ENCODE results near the gene DNAJB8. TPM values are rescaled to one million over a fixed set of nuclear protein-coding genes. Genes with fewer than 3 reads are reported as not detected.

DNAJB8 gene
- total RNA-seq, 4 donors from 2014 or later = not detected

GRCh38 chr3:128480278-128480677, 13.6 kb upstream of the DNAJB8 start:
- H3K4me1 ChIP-seq = no peaks in the 10 kb centered on the region
- H3K4me3 ChIP-seq = no peak overlapping the region
- no peaks in the 10 kb centered on the region for H3K36me3 ChIP-seq
- DNase-seq (no peak), ATAC-seq (no peak)
- H3K27me3 ChIP-seq = peaks cover 37 to 58% (median 41%) of the 10 kb centered on the region in 3 donors
- intact Hi-C loops (cut with DNase I; ENCODE audit: low total_unique reads) = loop anchor here (10.0 kb wide), 1 partner anchor 95 kb away; no protein-coding TSS in a partner anchor
- H3K9me3 ChIP-seq = no peaks in the 10 kb centered on the region
- TF ChIP-seq POLR2A (IDR thresholded peaks at IDR 0.05) (no peak), CTCF (IDR thresholded peaks at IDR 0.05 in 4 of 5, conservative IDR thresholded peaks at IDR 0.05 in 1 of 5) (no peak)
- H3K27ac ChIP-seq = no peak overlapping the region
- in situ Hi-C loops (cut with MboI; ENCODE audit: low sequenced_read_pairs in 4 of 4) = loop anchor here in 1 of 4 donors (25.0 kb wide), 1 partner anchor 393 kb away; no protein-coding TSS in a partner anchor

GRCh38 chr3:128479558-128480086, 12.9 kb upstream of the DNAJB8 start:
- no peaks in the 10 kb centered on the region for H3K4me1 ChIP-seq
- in situ Hi-C loops (cut with MboI; ENCODE audit: low sequenced_read_pairs in 4 of 4) = loop anchor here in 1 of 4 donors (25.0 kb wide), 1 partner anchor 392 kb away; no protein-coding TSS in a partner anchor

GRCh38 chr3:128478576-128479506, 12.2 kb upstream of the DNAJB8 start:
- no peak for ATAC-seq
- intact Hi-C loops (cut with DNase I; ENCODE audit: low total_unique reads) (no loop called here), in situ Hi-C loops (cut with MboI; ENCODE audit: low sequenced_read_pairs in 4 of 4) (loop anchor here in 1 of 4 donors (25.0 kb wide), 1 partner anchor 392 kb away; no protein-coding TSS in a partner anchor)
- H3K27ac ChIP-seq = no peak overlapping the region
- H3K4me3 ChIP-seq = no peak overlapping the region
- no peaks in the 10 kb centered on the region for H3K4me1 ChIP-seq
- no peaks in the 10 kb centered on the region for H3K36me3 ChIP-seq
- TF ChIP-seq CTCF (IDR thresholded peaks at IDR 0.05 in 4 of 5, conservative IDR thresholded peaks at IDR 0.05 in 1 of 5) = no peak
- no peak for TF ChIP-seq POLR2A (IDR thresholded peaks at IDR 0.05)
- peaks cover 27 to 44% (median 28%) of the 10 kb centered on the region in 3 donors for H3K27me3 ChIP-seq
- H3K9me3 ChIP-seq = no peaks in the 10 kb centered on the region
- DNase-seq = no peak

More at GRCh38 chr3:128479558-128480086, 12.9 kb upstream of the DNAJB8 start:
- no peak for ATAC-seq
- no peak for DNase-seq
- H3K36me3 ChIP-seq = no peaks in the 10 kb centered on the region
- no peak overlapping the region for H3K27ac ChIP-seq
- intact Hi-C loops (cut with DNase I; ENCODE audit: low total_unique reads) = loop anchor here (10.0 kb wide), 1 partner anchor 95 kb away; no protein-coding TSS in a partner anchor
- peaks cover 31 to 52% (median 35%) of the 10 kb centered on the region in 3 donors for H3K27me3 ChIP-seq
- no peak for TF ChIP-seq CTCF (IDR thresholded peaks at IDR 0.05 in 4 of 5, conservative IDR thresholded peaks at IDR 0.05 in 1 of 5)
- TF ChIP-seq POLR2A (IDR thresholded peaks at IDR 0.05) = no peak
- H3K9me3 ChIP-seq = no peaks in the 10 kb centered on the region
- no peak overlapping the region for H3K4me3 ChIP-seq

GRCh38 chr3:128476659-128477058, 10.0 kb upstream of the DNAJB8 start:
- in situ Hi-C loops (cut with MboI; ENCODE audit: low sequenced_read_pairs in 4 of 4) (loop anchor here in 1 of 4 donors (25.0 kb wide), 1 partner anchor 389 kb away; no protein-coding TSS in a partner anchor), intact Hi-C loops (cut with DNase I; ENCODE audit: low total_unique reads) (no loop called here)

More at GRCh38 chr3:128476659-128477058, 10.0 kb upstream of the DNAJB8 start:
- no peak for DNase-seq
- Histone ChIP-seq H3K4me3 (no peak overlapping the region), H3K36me3 (no peaks in the 10 kb centered on the region), H3K9me3 (no peaks in the 10 kb centered on the region), H3K27ac (no peak overlapping the region), H3K4me1 (no peaks in the 10 kb centered on the region), H3K27me3 (peaks cover 11 to 26% (median 16%) of the 10 kb centered on the region in 3 donors)
- no peak for TF ChIP-seq CTCF (IDR thresholded peaks at IDR 0.05 in 4 of 5, conservative IDR thresholded peaks at IDR 0.05 in 1 of 5)
- ATAC-seq = no peak
